NCI-H82 treated with DMSO at 0.1 percent for 48 hours (cell line): ENCODE measurements around the gene TBX1.
"Not testable (repeated sequence)": the region's sequence is repeated elsewhere in the genome, so short reads cannot be mapped to it uniquely, and the experiment has no call there.

Source experiments
- DNase-seq: peaks from one replicate; lab custom pipeline; 2025; ENCODE audit not compliant: unreplicated experiment; lab: John Stamatoyannopoulos, UW

The TBX1 gene

GRCh38 chr22:19723232-19723982 lies 37.2 kb upstream of the TBX1 start, which contains the start of gene GP1BB:
TSS of gene GP1BB (plus strand) at chr22:19723539. CDS start at chr22:19723570, 31 bp downstream.
- DNase-seq, result no peak

GRCh38 chr22:19723983-19724827 lies 36.4 kb upstream of the TBX1 start:
- DNase-seq, result no peak

- no peak for DNase-seq
These were observed 35.5 kb upstream of the TBX1 start for GRCh38 chr22:19724927-19725661.

GRCh38 chr22:19726064-19726788 lies 34.4 kb upstream of the TBX1 start:
- not testable (repeated sequence) for DNase-seq

DNA sequence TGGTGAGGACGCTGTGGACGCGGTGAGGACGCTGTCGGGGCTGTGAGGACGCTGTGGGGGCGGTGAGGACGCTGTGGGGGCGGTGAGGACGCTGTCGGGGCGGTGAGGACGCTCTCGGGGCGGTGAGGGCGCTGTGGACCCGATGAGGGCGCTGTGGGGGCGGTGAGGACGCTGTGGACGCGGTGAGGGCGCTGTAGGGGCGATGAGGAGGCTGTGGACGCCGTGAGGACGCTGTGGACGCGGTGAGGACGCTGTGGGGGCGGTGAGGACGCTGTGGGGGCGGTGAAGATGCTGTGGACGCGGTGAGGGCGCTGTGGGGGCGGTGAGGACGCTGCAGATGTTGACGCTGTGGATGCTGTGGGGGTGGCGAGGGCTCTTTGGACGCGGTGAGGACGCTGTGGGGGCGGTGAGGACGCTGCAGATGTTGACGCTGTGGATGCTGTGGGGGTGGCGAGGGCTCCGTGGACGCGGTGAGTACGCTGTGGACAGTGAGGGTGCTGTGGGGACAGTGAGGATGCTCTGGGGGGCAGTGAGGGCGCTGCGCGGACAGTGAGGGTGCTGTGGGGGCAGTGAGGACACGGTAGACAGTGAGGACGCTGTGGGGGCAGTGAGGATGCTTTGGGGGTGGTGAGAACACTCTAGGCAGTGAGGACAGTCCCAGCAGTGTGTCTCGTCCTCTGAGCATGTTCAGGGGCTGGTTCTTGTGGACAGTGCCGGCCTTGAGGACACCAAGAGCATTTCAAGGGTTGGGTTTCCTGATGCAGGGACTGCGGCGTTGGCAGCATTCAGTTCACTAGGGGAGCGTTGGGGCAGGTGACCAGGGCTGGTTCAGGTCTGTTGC lies 33.0 kb upstream of the TBX1 start:
- DNase-seq, result no peak

GRCh38 chr22:19728271-19728670 lies 32.3 kb upstream of the TBX1 start:
- DNase-seq, result no peak

- DNase-seq, result no peak
These were observed 31.7 kb upstream of the TBX1 start for GRCh38 chr22:19728836-19729235.

DNA sequence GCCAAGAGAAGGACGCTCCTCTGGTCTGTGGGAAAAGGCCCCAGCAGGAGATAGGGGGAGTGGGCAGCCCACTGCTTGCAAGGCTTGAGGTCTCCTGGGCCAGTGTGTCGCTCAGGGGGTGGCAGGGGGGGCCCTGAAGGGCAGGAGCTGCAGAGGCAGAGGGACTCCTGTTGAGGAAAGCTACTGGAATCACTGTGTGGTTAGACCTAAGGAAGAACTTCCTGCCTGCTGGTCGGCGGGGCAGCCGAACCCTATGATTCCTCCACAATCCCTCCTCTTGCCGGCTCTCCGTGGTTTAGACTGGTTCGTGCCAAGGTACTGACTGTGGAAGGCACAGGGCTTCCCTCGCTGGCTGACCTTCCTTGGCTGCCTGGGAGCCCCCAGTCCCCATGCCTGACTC lies 31.1 kb upstream of the TBX1 start:
- no peak for DNase-seq

DNA sequence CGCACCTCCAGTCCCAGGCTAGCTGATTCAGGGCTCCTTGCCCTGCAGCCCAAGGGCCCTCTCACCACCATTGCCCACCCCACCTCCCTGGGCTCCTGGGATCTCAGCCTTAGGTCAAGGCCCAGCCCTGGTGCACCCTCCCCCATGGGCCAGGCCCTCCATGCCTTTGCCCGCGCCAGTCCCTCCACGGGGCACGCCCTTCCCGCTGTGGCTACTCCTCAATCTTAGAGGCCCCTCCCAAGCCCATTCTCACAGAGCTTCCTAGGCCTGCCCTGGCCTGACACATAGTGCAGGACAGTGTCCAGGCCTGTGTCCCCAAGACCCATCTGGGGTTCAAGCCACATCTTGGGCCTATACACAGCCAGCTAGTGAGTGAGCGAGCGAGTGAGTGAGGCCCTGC lies 30.4 kb upstream of the TBX1 start:
- no peak for DNase-seq

GRCh38 chr22:19730655-19731360 lies 29.8 kb upstream of the TBX1 start:
- peak; percentile 23 for DNase-seq

GRCh38 chr22:19731361-19732135 lies 29.0 kb upstream of the TBX1 start:
- DNase-seq, result no peak

DNA sequence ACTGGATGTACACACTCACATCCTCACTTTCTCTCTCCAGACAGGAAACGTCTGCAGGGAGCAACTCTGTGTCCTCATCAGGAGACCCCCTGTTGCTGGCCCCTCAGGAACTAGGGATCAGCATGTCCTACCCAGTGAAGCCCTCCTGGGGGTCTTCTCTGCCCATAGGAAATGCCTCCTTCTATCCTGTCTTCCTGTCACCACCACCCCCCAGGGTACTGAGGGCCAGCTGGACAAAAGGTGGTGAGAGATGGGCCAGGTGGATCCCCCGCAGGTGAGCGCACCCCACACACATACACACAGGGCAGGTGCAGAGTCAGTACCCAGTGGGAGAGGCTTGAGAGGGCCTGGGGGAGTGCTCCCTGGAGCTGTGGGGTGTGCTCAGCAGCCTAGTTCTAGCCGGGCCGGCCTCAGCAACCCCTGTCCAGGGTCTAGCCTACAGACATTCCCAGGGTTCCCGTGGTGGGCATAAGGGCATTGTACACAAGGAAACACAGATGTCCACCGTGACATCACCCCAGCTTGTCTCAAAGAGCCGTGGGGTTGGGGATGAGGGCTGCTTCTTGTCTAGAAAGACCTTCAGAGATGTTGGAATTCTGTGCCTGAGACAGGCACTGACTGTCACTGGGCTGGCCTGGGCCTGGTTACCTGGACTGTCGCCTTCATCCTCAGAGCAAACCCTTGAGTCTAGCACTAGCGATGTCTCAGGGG lies 28.0 kb upstream of the TBX1 start:
- no peak for DNase-seq

DNA sequence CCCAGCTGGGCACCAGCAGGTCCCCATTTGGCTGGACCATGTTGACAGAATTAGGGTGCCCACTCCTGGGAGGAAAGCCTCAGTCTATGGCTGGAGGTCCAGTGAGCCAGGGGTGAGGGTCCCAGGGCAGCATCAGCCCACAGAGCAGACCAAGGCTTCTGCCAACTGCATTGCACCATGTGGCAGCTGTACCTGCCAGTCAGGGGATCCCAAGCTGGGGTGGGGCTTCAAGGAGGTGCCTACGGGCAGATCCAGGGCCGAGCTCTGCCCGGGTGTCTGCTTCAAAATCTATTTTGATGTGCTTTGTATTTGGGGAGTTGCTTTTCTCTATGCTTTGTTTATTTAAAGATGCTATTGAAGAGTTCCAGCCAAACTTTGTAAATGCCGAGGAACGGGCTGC lies 26.8 kb upstream of the TBX1 start:
- no peak for DNase-seq

DNA sequence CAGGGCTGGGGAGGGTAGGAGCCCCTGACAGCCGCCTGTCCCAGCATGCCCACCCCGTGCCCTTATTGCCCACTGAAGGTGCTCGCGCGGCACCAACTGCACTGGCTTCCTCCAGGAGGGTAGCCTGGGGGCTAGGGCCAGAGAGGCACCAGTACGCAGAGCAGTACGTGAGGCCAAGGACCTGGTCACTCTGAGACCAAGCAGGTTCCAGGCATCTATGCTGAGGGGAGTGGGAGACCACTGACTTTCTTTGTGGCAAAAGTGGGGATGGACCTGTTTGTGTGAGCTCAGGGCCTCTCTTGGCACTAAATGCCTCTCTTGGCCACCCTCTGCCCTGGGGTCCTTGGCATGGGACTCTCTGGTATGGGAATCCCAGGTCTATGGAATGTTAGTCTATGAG lies 26.4 kb upstream of the TBX1 start:
- DNase-seq, result no peak

- no peak for DNase-seq
These were observed 25.7 kb upstream of the TBX1 start for GRCh38 chr22:19734837-19735382.

- DNase-seq, result no peak
These were observed 24.7 kb upstream of the TBX1 start for GRCh38 chr22:19735665-19736510.
